Stimulated activated CD8-positive, alpha-beta memory T cell treated with anti-CD3 and anti-CD28 coated beads, Interleukin-12 subunit alpha, Interleukin-12 subunit beta, amount 100 ng/mL, for 24 hours (primary cell): ENCODE measurements around the gene SIN3B.

Source experiments
- DNase-seq: peaks from one replicate; pipeline ENCODE4 v3.0.0-alpha.2; 2020; ENCODE audit errors: extremely low read depth

Gene SIN3B

DNA sequence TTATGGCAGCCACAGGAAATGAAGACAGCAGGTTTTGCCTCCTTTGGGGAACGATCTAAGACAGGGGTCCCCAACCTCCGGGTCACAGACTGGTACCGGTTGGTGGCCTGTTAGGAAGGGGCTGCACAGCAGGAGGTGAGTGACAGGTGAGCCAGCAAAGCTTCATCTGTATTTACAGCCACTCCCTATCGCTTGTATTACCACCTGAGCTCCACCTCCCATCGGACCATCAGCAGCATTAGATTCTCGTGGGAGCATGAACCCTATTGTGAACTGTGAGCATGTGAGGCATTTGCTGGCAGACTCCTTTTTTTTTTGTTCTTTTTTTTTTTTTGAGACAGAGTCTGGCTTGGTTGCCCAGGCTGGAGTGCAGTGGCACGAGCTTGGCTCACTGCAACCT, 81.8 kb downstream of the SIN3B start:
- no peak for DNase-seq

DNA sequence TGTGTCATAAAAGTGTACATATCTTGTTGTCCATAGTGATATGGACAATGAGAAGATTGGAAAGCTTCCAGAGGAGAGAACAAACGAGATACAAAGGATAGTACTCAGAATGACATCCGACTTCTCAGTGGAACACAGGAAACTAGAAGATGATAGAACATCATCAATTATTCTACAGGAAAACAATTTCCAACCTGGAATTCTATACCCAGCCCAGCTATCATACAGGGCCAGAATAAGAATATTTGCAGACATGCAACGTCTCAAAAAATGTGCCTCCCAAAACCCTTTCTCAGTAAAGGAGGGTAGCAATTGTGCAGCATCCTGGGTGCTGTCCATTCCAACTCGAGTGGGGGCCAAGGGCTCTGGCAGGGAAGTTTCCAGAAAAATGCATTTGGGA, 83.6 kb downstream of the SIN3B start:
- DNase-seq, result no peak

DNA sequence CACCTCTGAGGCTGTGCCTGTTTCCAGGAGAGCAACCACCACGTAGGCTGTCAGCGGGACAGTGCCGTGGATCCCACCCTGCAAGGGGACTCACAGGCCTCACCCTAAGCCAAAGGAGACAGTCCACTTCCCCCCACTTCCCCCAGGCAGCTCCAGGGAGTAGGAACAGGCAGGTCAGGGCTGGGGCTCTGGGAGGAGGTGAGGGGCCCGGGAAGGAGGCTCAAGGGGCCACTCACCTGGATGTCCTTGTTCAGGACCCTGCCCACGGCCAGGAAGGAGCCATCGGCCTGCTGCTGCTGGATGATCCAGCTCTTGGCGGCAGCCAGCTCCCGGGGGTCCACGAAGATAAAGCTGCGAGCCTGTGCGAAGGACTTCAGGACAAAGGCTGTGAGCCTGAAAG, 85.2 kb downstream of the SIN3B start:
- no peak for DNase-seq

DNA sequence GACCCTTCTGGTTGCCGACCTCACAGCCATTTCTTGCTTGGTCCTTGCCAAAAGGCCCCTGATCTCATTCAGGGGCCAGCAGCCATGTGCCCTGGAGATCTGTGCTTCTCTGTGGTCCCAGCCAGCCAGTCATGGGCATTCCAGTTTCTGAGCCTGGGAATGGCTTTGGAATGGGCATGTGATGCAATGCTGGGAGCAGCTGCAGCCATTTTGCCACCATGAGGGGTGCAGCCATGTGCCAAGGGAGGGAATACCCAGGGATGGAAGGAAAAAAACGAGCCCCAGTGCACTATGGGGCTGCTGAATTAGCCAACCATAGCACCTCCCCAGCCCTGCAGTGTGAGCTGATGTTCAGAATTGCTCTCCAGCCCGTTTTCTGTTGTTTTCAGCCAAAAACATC, 85.9 kb downstream of the SIN3B start:
- no peak for DNase-seq

DNA sequence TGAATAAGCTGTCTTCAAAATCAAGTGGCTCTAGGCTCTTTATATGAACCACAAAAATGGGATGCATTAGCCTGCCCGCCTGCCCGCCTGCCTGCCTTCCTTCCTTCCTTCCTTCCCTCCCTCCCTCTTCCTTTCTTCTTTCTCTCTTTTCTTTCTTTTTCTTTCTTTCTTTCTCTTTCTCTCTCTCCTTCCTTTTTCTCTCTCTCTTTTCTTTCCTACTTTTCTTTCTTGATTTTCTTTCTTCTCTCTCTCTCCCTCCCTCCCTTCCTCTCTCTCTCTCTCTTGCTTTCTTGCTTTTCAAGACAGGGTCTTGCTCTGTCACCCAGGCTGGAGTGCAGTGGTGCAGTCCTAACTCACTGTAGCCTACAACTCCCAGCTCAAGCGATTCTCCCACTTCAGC, 86.5 kb downstream of the SIN3B start:
- no peak for DNase-seq

DNA sequence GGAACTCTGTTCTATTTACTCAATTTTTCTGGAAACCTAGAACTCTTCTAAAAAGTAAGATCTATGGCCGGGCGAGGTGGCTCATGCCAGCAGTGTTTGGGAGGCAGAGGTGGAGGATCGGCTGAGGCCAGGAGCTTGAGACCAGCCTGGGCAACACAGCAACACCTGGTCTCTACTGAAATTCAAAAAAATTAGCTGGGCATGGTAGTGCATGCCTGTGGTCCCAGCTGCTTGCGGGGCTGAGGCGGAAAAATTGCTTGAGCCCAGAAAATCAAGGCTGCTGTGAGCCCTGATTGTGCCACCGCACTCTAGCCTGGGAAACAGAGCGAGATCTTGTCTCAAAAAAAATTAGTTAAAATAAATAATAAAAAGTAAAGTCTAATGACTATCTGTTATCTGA, 88.2 kb downstream of the SIN3B start:
- DNase-seq, result no peak

DNA sequence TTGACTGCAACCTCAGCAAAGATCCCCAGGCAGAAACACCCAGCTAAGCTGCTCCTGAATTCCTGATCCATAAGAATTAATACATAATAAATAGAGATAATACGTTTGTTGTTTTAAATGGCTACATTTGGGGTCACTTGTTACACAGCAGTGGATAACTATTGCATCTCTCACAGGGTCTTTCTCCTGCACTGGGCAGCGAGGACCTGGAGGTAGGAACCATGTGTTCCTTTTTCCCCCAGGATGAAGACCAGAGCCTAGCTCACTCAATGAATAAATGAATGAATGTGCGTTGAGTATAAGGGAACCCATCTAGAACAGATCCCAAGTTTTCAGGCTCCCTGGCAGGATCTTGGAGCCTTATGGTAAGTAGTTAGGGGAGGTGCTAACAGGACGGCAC, 90.3 kb downstream of the SIN3B start:
- no peak for DNase-seq

DNA sequence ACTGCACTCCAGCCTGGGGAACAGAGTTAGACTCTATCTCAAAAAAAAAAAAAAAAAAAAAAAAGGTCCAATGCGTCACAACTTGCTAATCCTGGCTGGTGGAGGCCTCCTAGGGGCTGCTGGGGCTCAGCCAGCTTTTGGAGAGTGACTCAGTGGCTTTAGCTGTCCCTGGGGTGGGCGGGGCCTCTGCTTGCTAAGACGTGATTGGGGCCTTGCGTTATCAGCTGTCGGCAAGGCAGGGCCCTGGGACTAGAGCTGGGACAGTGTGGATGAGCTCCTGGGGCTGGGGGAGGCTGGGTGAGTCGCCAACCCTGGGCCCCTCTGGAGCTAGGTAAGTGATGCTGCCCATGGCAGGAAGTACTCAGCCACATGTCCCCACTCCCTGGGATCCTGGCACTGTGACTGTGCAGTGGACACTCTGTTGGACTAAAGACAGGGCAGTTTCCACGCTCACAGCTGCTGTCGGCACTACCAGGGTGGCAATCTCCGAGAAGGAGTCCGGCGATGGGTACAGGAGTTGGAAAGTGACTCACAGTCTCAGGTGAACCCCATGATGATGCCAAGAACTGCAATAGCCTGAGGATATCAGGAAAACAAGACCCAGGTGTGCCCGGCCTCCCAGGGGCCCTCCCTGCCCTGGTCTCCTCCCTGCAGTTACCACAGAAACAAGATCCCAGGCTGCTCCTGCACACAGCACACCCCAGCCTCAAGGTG, 91.8 kb downstream of the SIN3B start:
- no peak for DNase-seq

DNA sequence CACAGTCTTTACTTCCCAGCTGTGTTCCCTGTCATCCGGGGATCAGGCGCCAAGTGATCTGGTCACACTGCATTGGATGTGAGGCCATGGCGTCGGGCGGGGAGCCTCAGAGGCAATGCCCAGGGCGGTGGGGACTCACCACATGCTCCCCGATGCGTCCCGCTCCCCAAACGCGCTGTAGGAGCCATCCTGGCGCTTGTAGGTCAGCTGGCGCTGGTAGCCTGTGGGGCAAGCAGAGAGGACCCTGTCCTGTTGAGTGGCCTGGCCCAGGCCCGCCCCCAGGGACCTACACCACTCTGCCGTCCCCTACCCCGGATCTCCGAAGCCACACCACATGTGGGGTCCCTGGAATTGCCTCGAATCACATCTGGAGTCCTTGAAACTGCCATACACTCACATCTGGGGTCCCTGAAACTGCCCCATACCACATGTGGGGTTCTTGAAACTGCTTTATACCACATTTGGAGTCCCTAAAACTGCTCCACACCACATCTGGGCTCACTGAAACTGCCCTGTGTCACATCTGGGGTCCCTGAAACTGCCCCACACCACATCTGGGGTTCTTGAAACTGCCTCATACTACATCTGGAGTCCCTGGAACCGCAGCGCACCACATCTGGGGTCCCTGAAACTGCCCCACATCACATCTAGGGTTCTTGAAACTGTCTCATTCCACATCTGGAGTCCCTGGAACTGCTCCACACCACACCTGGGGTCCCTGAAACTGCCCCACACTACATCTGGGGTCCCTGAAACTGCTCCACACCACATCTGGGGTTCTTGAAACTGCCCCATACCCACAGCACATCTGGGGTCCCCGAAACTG, 92.8 kb downstream of the SIN3B start:
- no peak for DNase-seq

DNA sequence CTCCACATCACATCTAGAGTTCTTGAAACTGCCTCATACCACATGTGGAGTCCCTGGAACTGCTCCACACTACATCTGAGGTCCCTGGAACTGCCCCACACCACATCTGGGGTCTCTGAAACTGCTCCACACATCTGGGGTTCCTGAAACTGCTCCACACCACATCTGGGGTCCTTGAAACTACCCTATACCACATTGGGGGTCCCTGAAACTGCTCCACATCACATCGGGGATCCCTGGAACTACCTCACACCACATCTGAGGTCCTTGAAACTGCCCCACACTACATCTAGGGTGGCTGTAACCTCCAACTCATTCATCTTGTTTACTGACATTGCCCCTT, 93.4 kb downstream of the SIN3B start:
- DNase-seq, result no peak

DNA sequence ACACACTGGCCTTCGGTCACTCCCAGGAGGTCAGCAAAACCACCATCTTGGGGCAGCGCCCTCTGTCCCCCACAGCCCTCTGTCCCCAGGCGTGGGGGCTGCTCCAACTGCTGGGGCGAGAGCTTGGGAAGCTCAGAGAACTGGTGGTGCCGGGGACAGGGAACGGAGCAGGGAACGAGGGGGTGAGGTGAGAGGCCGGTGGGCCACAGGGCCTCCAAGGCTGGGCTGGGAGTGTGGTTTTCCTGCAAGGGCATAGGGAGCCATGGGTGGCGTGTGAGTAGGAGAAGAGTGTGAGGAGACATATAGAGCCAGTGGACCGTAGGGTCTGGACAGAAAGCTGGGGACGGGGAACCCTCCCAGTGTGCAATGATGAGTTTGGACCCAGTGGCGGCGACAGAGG, 93.8 kb downstream of the SIN3B start:
- DNase-seq, result no peak

DNA sequence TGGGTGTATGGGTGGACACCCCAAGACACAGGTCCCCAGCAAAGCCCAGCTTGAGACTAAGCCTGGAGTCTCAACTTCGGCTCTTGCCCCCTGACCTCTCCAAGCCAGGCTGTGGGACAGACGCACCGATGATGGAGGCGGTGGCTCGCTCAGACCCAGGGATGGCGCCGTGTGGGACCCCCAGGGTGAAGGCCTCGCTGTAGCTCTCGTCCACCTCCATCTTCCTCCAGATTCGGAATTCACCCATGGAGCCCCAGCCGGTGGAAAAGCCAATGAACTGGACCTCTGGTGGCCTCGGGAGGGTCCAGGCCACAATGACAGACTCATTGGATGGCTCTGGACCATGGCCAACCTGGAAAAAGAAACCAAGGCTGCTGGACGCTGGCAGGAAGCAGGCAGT, 98.7 kb downstream of the SIN3B start:
- no peak for DNase-seq

DNA sequence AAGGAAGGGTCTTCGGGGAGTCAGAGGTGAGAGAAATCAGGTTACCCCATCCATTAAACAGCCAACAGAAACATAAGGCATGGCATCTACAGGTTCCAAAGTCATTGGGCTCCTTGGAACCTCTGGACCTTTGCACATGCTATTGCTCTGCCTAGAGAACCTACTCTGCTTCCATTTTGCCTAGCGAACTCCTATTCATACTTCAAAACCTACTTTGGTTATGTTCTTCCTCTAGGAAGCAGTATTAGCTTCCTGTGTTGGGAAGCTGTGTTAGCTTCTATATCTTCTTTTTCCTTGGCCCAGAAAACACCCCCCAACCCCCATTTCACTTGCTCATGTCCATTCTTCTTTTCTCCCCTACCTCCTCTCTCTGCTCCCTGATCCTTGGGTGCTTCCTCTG, 99.2 kb downstream of the SIN3B start:
- DNase-seq, result no peak

DNA sequence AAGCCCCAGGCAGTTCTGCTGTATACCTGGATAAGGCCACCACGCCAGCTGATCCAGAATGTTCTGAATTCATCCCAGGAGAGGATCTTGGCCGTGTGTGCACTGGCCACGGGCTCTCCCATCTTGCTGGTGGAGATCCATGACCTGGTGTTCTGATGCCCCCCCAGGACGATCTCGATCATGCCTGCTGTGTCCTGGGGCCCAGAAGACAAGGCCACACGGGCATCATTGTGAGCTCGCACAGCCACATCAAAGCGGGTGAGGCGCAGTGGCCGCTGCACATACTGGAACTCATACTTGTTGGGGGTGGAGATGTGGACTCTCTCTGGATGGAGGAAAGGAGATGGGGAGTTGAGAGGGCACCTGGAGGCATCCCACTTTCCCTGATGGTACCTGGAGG, 99.7 kb downstream of the SIN3B start:
- no peak for DNase-seq
